Measurements from ENCODE around the gene PAQR8.

PAQR8 gene

GRCh38 chr6:52417675-52418111, 55.7 kb downstream of the PAQR8 start:
- Histone ChIP-seq H3K36me3 (ENCODE audit: control insufficient read depth, insufficient read depth, low read length) (no peaks in the 10 kb centered on the region), H3K27me3 (ENCODE audit: control insufficient read depth, insufficient read depth, low read length) (no peaks in the 10 kb centered on the region), H3K4me3 (ENCODE audit: low read depth, low read length) (no peak overlapping the region), H3K27ac (no peak overlapping the region), H2AFZ (no peak overlapping the region), H3K4me1 (no peaks in the 10 kb centered on the region), H3K4me2 (ENCODE audit: low read length) (no peak overlapping the region), H3K9me3 (ENCODE audit: control insufficient read depth, low read length) (no peaks in the 10 kb centered on the region), H3K9ac (no peak overlapping the region), H3K79me2 (peaks cover 2% of the 10 kb centered on the region)
- TF ChIP-seq CTCF (IDR thresholded peaks at IDR 0.05) = no peak

GRCh38 chr6:52418606-52419005, 56.7 kb downstream of the PAQR8 start:
- no peaks in the 10 kb centered on the region for H3K36me3 ChIP-seq (ENCODE audit: control insufficient read depth, insufficient read depth, low read length)

GRCh38 chr6:52419809-52420667, 58.1 kb downstream of the PAQR8 start, which contains the start of gene EFHC1:
EFHC1 (plus strand) TSS chr6:52420342; CDS start chr6:52420411, 69 bp downstream.
- no peaks in the 10 kb centered on the region for H3K4me1 ChIP-seq
- H3K4me2 ChIP-seq (ENCODE audit: low read length) = peak within 1 kb of the TSS; percentile 97
- H3K4me3 ChIP-seq (ENCODE audit: low read depth, low read length) = peak within 1 kb of the TSS; percentile 95
- peaks cover 2% of the 10 kb centered on the region for H3K79me2 ChIP-seq
- no peaks in the 10 kb centered on the region for H3K36me3 ChIP-seq (ENCODE audit: control insufficient read depth, insufficient read depth, low read length)
- TF ChIP-seq CTCF (IDR thresholded peaks at IDR 0.05) = no peak
- no peaks in the 10 kb centered on the region for H3K27me3 ChIP-seq (ENCODE audit: control insufficient read depth, insufficient read depth, low read length)
- H2AFZ ChIP-seq = peak within 1 kb of the TSS; percentile 79
- H3K27ac ChIP-seq = peak within 1 kb of the TSS; percentile 60
- no peaks in the 10 kb centered on the region for H3K9me3 ChIP-seq (ENCODE audit: control insufficient read depth, low read length)
- H3K9ac ChIP-seq = no peak within 1 kb of the TSS

More at GRCh38 chr6:52418606-52419005, 56.7 kb downstream of the PAQR8 start:
- no peak for TF ChIP-seq CTCF (IDR thresholded peaks at IDR 0.05)
- Histone ChIP-seq H3K9ac (no peak overlapping the region), H3K4me3 (ENCODE audit: low read depth, low read length) (no peak overlapping the region), H3K4me1 (no peaks in the 10 kb centered on the region), H2AFZ (no peak overlapping the region), H3K9me3 (ENCODE audit: control insufficient read depth, low read length) (no peaks in the 10 kb centered on the region), H3K79me2 (peaks cover 2% of the 10 kb centered on the region), H3K27ac (no peak overlapping the region), H3K27me3 (ENCODE audit: control insufficient read depth, insufficient read depth, low read length) (no peaks in the 10 kb centered on the region), H3K4me2 (ENCODE audit: low read length) (no peak overlapping the region)

- Histone ChIP-seq H3K4me3 (ENCODE audit: low read depth, low read length) (peak overlapping the region; percentile 95), H3K4me1 (no peaks in the 10 kb centered on the region), H3K36me3 (ENCODE audit: control insufficient read depth, insufficient read depth, low read length) (no peaks in the 10 kb centered on the region), H3K4me2 (ENCODE audit: low read length) (peak overlapping the region; percentile 97), H3K27me3 (ENCODE audit: control insufficient read depth, insufficient read depth, low read length) (no peaks in the 10 kb centered on the region), H3K27ac (peak overlapping the region; percentile 60), H3K79me2 (peaks cover 2% of the 10 kb centered on the region), H2AFZ (peak overlapping the region; percentile 79), H3K9me3 (ENCODE audit: control insufficient read depth, low read length) (no peaks in the 10 kb centered on the region), H3K9ac (no peak overlapping the region)
- TF ChIP-seq CTCF (IDR thresholded peaks at IDR 0.05) = no peak
Measured at GRCh38 chr6:52420668-52421358, 58.9 kb downstream of the PAQR8 start.

Data from parathyroid adenoma (tissue), 2 donors.